ENCODE measurements around the gene KYNU.
"Not testable (repeated sequence)": the region's sequence is repeated elsewhere in the genome, so short reads cannot be mapped to it uniquely, and the experiment has no call there.

KYNU gene

DNA sequence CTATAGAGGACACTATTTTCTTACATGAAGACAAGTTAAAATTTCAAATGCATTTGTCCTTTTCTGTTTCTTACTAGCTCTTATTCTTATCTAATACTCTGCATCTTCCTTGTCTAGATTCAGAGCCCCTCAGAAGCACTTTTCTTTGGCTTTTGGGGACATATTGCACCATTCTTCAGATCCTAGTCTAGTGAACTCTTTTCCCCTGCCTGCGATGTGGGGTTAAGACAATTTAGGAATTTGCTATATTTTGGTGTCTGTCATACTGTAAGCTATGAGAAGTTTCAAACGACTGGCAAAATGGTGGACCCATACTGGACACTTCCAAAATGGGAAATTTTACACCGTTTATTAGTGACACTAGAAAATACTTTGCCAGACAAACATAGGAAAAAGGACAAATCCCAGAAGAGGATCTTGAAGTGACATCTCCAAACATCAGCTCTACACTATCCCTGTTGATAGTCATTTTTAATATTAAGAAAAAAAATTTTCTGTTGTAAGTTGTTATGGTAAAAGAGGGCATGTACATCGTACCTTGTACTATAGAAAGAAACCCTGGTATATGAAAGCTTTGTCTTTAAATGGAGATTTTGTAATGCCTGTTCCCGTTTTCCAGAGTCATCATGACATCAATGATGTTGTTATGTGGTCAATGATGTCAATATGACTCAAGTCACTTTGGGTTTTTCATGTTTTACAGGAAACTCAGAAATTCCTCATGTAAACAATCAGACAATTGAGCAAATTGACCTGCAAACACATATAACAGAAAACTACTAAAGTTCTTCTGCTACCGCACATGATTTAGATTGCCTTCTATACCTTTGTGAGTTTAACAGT is 4.4 kb upstream of the KYNU start:
- DNase-seq: no peak

DNA sequence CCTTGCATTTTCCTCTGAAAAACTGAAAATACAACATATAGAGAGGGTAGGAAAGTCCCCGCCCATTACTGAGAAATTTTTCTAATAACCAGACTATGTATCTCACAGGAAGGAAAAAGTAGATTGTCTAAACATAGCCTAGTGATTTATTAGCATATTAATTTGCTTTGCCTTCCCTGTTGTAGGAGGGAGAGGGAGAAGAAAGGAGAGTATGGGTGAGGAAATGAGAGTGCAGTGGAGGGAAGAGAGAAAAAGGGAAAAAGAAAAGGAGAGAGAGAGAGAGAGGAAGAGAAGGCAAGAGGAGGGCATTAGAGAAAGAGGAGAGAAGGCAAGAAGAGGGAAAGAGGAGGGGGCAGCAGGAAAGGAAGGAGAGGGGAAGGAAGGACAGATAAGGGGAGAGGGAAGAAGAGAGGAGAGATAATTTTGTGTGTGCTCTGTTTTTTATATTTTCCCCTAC is 3.6 kb upstream of the KYNU start:
- DNase-seq: no peak

DNA sequence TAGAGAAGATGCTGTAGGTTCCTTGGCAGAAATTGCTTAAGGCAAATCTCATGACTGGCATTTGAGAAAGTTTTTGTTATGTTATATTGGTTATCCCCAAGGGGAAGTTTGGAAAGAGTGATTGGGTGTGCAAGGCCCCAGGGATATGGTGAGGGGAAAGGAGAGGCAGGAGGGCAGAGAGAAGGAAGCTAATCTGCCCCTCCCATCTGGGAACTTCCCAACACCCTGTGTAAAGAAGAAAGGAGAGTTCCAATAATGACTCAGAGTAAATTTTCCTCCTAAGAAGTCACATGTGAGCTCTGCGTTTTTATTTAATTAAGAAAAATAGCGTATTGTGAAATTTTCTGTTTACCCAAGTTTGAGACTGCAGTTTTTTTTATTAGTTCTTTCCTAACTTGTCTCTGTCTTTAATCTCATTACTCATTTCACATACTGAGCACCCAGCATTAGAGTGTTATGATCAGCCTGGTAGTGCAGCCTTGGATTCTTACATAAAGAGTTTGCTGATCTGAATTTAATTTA is 3.1 kb upstream of the KYNU start:
- no peak for DNase-seq

DNA sequence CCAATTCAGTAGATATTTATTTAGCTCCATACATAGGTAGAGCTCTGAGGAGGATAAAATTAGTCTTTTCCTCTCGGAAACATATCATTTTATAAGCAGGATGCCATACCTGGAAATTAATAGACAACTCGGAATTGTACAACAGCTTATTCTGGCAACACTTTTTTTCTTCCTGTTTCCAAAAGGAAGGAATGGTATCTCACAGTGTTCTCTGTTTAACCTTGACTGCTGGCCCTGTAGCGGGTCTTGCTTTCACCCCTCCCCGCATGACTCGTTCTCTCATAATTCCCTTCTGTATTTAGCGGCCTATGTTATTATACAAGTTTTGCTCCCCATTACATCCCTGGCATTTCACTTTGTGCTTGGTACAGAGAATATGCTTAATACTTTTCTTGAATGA is 2.5 kb upstream of the KYNU start:
- DNase-seq: no peak

DNA sequence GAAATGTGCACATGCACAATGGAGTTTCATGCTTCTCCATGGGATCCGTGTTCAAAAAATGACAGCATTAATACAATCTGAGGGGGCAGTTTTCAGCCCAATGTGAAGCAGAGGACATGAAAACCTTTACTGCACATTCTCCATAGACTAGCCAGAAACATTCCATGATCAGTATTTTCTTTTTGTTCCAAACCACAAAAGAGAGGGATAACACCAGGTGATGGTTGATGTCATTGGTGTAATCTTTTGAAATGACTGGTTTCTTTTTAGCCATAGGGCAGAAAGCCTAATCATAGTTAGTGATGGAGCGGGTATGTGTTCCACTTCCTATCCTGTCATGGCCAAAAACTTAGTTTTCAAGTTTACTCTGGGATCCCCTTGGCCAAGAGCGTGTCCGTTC is 1.8 kb upstream of the KYNU start:
- no peak for DNase-seq

DNA sequence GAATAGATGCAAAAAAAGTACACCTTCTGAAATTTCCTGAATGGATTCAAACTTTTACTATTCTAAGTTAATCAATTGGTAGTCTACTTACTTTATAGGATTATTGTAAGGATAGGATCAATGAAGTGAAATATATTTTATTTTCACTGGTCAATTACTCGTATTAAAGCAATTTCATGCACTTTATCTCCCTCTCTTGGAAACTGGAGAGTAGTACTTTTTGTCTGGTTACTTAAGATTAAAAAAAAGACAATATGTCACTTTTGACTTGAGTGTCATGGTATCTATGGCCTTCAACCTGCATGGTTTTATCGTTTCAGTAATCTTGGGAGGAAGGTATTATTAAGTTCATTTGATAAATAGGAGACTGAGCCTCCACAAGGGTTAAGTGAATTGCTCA is 1.0 kb upstream of the KYNU start:
- DNase-seq: no peak

DNA sequence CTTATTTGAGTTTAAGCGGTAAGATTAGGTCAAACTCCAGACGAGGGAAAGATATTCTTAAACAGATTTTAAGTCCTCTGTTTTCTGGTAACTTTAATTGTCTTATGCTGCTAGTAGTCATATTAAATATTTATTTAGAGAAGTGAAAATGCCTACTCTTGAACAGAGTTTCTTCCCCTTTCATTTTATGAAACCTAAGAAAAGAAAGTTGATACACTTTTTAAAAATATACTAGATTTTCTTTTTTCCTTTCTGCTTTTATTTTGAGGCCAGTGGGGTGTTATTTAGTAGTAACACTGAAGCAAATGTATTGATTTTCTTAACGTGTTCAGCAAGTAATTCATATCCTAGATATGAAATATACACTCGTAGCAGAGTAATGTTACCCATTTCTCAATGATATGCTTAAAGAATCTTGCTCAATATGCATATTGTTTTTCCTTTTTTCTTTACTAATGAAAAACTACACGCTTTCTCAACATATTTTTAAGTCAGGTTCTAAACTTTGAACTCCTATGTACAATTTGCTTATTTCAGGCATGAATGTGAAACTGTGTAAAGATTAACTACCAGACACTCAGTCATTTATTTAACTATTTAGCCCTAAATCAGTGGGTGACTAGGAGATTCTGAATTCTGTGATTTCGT is 691 bp downstream of the KYNU start:
- no peak for DNase-seq

DNA sequence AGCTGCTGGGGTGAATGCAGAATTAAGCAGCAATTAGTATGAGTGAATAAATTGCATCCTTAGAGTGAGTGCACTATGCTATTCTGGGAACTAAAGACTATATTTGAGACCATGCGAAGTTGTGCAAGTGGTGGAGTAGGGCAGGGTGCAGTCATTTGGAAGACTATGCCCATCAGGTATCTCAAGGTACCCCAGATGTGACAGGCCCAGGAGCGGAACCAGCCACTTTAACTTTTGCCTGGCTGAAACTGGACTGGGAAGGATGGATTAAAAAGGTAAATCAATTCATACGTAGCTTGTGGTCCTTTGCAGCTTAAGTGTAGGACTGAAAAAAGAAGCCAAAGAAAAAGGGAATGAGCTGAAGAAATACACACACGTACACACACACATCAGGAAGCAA is 1.7 kb downstream of the KYNU start:
- DNase-seq: no peak

DNA sequence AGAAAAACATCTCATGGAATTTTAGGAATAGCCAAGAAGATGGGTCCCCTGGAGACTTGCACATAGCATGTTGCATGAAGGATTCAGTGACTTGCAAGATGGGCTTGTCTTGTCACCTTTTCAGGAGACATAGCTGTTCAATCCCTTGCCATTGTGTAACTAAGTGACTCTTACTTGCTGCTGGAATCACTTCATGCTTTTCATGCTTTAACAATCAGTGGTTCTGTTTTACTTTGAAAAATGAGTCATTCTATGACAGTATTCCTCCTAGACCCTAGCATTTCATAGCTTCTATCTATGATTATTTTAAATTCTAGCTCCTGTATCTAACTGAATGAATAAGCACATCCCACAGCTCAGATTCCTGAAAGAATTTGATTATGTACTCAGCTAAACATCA is 2.8 kb downstream of the KYNU start:
- DNase-seq: no peak

DNA sequence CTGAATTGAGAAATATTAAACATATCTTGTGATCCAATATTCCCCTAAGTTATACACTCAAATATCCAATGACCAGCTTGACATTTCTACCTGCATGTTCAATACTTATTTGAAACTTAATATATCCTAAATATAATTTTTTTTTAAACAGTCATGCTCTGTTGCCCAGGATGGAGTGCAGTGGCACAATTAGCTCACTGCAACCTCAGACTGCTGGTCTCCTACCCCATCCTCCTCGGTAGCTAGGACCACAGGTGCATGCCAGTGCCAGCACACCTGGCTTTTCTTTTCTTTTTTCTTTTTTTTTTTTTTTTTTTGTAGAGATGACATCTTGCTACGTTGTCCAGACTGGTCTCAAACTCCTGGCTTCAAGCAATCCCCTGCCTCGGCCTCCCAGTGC is 4.2 kb downstream of the KYNU start:
- no peak for DNase-seq

DNA sequence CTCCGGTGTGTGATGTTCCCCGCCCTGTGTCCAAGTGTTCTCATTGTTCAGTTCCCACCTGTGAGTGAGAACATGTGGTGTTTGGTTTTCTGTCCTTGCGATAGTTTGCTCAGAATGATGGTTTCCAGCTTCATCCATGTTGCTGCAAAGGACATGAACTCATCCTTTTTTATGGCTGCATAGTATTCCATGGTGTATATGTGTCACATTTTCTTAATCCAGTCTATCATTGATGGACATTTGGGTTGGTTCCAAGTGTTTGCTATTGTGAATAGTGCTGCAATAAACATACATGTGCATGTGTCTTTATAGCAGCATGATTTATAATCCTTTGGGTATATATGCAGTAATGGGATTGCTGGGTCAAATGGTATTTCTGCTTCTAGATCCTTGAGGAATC is 5.0 kb downstream of the KYNU start:
- not testable (repeated sequence) for DNase-seq

DNA sequence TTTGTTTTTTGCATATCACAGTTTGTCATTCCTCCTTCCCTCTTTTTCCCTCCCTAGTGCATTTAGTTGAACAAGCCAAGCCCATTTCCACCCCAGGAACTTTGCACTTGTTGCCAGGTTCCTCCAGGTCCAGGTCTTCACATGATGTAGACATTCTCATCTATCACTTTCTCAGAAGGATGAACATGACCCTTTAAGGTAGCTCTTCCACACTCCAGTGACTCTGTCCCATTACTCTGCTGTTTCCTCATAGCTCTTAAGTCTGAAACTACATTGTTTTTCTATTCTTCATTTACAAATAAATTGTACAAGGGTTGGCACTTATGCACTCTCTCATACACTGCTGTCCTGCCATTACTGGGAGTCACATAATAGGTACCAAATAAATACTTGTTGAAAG is 6.1 kb downstream of the KYNU start:
- DNase-seq: no peak

DNA sequence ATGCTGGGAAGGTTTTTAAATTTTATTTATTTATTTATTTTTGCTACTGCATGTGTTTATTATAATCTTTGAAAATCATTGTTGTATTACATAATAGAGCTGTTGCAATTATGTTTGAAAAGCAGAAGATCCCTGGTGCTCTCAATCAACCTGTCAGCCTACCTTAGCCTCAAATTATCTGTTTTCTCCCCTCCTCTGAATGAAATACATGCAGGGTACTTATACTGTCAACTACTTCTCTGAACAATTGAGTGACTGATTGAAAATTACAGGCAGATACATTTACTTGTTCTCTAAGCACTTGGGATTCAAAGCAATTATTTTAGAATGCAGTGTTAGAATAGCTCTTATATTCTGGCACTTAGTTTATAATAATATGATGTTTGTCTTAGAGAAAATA is 8.1 kb downstream of the KYNU start:
- no peak for DNase-seq

DNA sequence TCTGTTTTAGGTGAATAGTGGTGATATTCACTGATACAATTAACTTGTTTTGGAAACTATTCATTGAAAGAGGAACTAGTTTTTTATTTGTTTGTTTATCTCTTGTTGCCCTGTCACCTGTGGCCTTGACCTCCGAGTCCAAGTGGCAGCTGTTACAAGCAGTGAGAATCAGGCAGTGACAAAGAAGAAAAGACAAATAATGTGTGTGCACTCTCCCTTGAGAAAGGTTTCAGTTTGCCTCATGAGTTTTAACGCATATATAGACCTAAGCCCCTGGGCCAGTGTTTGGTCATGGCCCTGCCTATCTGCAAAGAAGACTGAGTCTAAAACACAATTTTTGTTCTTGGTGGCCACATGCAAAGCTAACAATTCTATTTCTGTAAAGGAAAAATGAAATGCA is 15.3 kb downstream of the KYNU start:
- no peak for DNase-seq

DNA sequence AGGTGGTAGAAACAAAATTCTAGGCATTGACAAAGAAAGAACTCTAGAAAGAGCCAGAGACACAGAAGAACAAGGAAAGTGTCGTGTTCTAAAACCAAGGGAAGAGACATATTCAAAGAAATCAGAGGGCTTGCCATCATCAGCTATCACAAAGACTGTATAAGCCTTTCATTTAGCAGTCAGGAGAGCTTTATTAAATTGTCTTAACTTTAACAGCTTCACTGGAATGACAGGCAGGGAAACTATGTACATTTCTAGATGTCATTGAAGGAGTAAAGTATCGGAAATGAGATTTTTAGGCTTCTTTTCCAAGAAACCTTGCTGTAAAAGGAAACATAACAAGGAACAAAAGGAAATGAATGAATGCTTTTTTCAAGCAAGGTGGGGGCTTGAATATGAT is 15.8 kb downstream of the KYNU start:
- DNase-seq: no peak

DNA sequence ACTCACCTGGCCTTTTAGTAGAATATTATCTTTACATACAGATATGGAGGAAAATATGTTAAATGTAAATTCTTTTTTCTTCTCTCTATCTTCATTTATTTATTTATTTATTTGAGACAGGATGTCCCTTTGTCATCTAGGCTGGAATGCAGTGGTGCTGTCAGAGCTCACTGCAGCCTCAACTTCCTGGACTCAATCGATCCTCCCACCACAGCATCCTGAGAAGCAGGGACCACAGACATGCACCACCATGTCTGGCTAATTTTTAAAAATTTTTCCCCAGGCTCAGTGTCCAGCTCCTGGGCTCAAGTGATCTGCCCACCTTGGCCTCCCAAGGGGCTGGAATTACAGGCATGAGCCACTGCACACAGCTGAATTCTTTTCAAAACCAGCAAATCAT is 20.3 kb downstream of the KYNU start:
- DNase-seq: no peak

DNA sequence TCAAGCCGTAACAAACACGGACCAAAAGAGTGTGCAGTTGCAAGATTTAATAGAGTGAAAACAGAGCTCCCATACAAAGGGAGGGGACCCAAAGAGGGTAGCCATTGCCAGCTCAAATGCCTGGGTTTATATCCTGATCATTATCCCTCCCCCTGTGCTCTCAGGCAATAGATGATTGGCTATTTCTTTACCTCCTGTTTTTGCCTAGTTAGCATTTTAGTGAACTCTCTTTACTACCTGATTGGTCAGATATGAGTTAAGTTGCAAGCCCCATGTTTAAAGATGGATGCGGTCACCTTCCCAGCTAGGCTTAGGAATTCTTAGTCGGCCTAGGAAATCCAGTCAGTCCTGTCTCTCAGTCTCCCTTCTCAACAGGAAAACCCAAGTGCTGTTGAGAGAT is 22.9 kb downstream of the KYNU start:
- not testable (repeated sequence) for DNase-seq

DNA sequence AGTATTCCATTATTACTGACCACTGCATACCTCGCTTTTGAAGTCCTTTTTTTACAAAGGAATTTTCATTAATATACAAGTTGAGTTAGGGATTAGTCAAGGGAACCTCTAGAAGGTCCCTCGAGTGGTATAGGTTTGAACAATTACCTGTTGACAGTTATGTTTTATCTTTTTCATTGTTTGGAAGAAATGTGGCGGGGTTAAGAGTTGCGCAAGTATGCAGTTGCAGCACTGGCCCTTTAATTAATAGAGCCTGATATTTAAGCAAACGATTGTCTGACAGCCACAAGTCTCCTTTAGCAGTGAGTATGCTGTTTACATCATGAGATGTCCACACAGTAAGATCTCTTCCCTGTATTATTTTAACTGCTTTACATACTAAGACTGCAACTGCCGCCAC is 24.3 kb downstream of the KYNU start:
- DNase-seq: no peak

DNA sequence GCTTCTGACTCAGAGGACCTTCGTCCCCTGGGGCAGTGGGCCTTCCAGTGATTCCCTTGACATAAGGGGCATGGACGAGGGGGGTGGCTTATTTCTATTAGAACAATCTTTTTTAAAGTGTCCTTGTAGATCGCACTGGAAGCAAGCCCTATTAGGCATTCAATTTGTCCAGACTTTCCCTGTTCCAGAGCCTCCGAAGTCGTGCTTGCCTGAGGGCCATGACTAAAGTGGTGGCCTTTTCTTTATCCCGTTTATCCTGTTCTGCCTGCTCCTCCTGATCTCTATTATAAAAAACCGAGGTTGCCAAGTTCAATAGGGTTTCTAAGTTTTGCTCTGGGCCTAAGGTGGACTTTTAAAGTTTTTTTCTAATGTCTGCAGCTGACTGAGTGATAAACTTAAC is 26.3 kb downstream of the KYNU start:
- not testable (repeated sequence) for DNase-seq

DNA sequence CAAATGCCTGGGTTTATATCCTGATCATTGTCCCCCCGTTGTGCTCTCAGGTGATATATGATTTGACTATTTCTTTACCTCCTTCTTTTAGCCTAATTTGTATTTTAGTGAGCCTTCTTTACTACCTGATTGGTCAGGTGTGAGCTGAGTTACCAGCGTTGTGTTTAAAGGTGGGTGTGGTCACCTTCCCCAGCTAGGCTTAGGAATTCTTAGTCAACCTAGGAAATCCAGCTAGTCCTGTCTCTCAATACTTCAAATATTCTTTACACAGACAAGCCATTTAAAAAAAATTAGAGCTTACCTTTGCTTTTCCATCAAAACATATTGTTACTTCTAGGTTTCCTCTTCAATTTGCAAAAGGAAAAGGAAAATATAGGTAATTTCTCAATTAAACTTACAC is 30.2 kb downstream of the KYNU start:
- no peak for DNase-seq

DNA sequence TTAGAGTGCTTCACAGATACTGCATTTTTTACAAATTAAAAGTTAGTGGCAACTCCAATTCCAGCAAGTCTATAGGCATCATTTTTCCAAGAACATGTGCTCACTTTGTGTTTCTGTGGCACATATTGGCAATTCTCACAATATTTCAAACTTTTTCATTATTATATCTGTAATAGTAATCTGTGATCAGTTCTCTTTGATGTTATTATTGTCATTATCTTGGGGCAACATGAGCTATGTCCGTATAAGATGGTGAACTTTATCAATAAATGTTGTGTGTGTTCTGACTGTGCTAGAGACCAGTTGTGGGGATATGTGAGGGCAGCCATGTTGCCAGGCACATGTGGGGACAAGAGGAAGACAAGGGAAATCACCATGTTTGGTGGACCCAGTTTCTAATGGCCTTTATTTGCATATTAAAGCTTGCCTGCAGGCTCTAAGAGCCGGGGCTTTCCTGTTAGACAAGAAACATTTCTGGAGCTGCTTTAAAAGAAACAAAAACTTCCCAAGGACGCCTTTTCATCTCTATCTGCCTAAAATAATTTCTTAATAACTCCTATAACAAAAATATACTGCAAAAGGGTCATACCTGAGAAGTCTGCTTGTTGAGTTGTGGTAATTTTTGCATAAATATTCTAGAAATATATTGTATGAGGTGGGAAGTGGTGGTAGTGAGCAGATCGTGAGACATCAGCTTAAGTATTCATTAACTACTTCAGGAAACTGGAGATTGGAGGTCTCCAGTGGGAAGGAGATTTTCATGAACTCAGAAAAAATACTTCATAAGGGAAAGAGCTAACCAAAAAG is 37.2 kb downstream of the KYNU start:
- DNase-seq: no peak

DNA sequence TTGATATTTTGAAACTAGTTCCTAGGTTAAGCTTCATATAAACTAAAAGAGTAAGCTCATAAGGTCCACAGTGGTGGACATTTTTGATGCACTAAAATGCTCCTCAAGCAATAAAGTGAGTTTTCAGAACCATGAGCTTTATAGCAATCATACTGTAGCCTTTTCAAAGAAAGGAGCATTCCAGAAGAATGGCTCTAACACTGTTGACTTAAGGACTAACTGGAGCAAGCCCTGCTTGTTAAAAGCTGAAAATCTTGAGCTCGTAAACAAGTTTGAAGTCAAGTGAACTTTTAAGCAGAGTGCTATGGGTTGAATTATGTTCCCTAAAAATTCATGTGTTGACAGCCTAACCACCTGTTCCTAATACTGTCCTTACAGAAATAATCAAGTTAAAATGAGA is 38.0 kb downstream of the KYNU start:
- no peak for DNase-seq

DNA sequence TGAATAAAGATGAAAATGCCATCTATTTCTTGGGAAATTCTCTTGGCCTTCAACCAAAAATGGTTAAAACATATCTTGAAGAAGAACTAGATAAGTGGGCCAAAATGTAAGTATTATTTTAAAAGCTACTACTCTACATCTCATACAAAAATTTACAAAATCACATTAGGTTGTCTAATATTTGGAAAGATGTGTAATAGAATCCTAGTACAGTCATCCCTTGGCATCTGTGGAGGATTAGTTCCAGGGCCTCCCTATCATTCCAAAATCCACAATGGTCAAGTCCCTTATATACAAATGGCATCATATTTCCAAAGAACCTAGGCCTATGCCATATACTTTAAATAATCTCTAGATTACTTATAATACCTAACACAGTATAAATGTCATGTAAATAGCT is 41.2 kb downstream of the KYNU start:
- no peak for DNase-seq

DNA sequence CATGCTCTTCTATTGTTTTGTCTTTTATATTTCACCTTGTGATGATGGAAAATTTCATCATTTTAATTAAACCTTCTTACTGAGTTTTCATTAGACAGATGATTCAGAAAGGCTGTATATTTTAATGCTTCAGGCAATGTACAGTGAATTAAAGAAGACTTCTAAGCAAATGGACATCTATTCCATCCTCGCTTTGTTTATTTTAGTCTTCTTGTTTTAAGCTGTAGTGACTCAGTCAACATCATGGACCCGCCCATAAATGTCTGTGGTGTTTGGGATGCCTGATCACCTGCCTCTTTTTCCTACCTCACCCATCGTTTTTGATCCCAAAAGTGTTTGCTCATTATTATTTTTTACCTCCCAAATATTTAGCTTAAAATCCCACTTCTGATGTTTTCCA is 43.1 kb downstream of the KYNU start:
- no peak for DNase-seq

All from NCI-H2029 (cell line).